ENCODE measurements around the gene ELP1.

GRCh38 chr9:108864446-108864845 is 69.5 kb downstream of the ELP1 start:
- TF ChIP-seq, protein P1, sequence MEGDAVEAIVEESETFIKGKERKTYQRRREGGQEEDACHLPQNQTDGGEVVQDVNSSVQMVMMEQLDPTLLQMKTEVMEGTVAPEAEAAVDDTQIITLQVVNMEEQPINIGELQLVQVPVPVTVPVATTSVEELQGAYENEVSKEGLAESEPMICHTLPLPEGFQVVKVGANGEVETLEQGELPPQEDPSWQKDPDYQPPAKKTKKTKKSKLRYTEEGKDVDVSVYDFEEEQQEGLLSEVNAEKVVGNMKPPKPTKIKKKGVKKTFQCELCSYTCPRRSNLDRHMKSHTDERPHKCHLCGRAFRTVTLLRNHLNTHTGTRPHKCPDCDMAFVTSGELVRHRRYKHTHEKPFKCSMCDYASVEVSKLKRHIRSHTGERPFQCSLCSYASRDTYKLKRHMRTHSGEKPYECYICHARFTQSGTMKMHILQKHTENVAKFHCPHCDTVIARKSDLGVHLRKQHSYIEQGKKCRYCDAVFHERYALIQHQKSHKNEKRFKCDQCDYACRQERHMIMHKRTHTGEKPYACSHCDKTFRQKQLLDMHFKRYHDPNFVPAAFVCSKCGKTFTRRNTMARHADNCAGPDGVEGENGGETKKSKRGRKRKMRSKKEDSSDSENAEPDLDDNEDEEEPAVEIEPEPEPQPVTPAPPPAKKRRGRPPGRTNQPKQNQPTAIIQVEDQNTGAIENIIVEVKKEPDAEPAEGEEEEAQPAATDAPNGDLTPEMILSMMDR (conservative IDR thresholded peaks at IDR 0.05 in 1 of 2, IDR thresholded peaks at IDR 0.05 in 1 of 2; ENCODE audit: low read depth in 1 of 2, low read length in 2 of 2) = no peak
- TF ChIP-seq EZH2 (IDR thresholded peaks at IDR 0.05; ENCODE audit: low read length, missing control alignments) = no peak

Data from fibroblast of lung (primary cell).